Dendritic cell treated with granulocyte-macrophage colony-stimulating factor and Interleukin-4, amounts not matched to agents 40 ng/mL and 50 ng/mL, for 4 days (primary cell): ENCODE measurements around the gene INHBC.
"Not testable (repeated sequence)": the region's sequence is repeated elsewhere in the genome, so short reads cannot be mapped to it uniquely, and the experiment has no call there.

Source experiments
- H3K27ac Mint-ChIP-seq: one replicate; pipeline ENCODE4 v1.8.0; 2022; ENCODE audit warnings: mild to moderate bottlenecking, mixed read lengths
- H3K27me3 Mint-ChIP-seq: one replicate; pipeline ENCODE4 v1.8.0; 2022; ENCODE audit warnings: mild to moderate bottlenecking, mixed read lengths
- H3K36me3 Mint-ChIP-seq: one replicate; pipeline ENCODE4 v1.8.0; 2022; ENCODE audit warnings: low read depth, mixed read lengths
- H3K4me1 Mint-ChIP-seq: one replicate; pipeline ENCODE4 v1.8.0; 2022; ENCODE audit warnings: low read depth, mixed read lengths
- H3K4me3 Mint-ChIP-seq: one replicate; pipeline ENCODE4 v1.8.0; 2022; ENCODE audit warnings: mild to moderate bottlenecking, moderate library complexity, mixed read lengths
- H3K9me3 Mint-ChIP-seq: one replicate; pipeline ENCODE4 v1.8.0; 2022; ENCODE audit warnings: mixed read lengths
- intact Hi-C: fragments of 100-400 bp; cut with micrococcal nuclease; formaldehyde crosslinking; loops from one replicate; pipeline ENCODE4 v1.15.0; 2022

INHBC gene, protein sequence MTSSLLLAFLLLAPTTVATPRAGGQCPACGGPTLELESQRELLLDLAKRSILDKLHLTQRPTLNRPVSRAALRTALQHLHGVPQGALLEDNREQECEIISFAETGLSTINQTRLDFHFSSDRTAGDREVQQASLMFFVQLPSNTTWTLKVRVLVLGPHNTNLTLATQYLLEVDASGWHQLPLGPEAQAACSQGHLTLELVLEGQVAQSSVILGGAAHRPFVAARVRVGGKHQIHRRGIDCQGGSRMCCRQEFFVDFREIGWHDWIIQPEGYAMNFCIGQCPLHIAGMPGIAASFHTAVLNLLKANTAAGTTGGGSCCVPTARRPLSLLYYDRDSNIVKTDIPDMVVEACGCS

DNA sequence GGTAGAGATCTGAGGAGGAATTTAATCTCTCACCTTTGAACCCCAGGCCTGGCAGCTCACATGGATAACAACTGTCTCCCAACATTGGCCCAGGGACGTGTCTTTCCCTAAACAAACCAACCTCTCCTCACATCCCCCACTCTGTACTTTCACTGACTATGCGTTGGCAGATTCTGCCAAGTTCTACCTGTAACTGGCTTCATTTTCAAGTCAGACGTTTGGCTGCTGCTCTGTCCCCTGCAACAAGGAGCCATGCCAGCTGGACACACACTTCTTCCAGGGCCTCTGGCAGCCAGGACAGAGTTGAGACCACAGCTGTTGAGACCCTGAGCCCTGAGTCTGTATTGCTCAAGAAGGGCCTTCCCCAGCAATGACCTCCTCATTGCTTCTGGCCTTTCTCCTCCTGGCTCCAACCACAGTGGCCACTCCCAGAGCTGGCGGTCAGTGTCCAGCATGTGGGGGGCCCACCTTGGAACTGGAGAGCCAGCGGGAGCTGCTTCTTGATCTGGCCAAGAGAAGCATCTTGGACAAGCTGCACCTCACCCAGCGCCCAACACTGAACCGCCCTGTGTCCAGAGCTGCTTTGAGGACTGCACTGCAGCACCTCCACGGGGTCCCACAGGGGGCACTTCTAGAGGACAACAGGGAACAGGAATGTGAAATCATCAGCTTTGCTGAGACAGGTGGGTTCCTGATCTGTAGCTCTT is at the start of gene INHBC:
Gene INHBC (plus strand): TSS at position 268 of the 707 bp plus-strand sequence. CDS start 103 bp downstream, at position 371.
- intact Hi-C loops = no loop called here

DNA sequence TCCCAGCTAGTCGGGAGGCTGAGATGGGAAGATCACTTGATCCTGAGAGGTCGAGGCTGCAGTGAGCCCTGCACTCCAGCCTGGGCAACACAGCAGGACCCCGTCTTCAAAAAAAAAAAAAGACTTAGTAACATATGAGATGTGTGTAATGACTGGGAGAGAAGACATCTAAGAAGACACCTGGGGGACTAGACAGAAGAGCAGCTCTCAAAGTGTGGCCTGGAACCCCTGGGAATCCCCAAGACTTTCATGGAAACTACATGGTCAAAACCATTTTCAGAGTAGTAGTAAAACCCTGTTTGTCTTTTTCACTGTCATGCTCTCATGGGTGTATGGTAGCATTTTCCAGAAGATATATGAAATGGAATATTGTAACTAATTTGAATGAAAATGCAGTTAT is 49.0 kb upstream of the INHBC start:
- Mint-ChIP-seq H3K27ac (no peak overlapping the region), H3K27me3 (no peaks in the 10 kb centered on the region), H3K4me1 (peaks cover 5% of the 10 kb centered on the region), H3K36me3 (peaks cover 75% of the 10 kb centered on the region), H3K9me3 (no peaks in the 10 kb centered on the region), H3K4me3 (no peak overlapping the region)
- intact Hi-C loops = loop anchor here (10.0 kb wide), 1 partner anchor 191 kb away; no protein-coding TSS in a partner anchor

More for the DNA sequence above, at the start of gene INHBC:
- H3K4me1 Mint-ChIP-seq = peaks cover 19% of the 10 kb centered on the region
- H3K27ac Mint-ChIP-seq = peak within 1 kb of the TSS; percentile 60
- H3K9me3 Mint-ChIP-seq = no peaks in the 10 kb centered on the region
- H3K27me3 Mint-ChIP-seq = no peaks in the 10 kb centered on the region
- H3K36me3 Mint-ChIP-seq = peaks cover 7% of the 10 kb centered on the region
- H3K4me3 Mint-ChIP-seq = no peak within 1 kb of the TSS

DNA sequence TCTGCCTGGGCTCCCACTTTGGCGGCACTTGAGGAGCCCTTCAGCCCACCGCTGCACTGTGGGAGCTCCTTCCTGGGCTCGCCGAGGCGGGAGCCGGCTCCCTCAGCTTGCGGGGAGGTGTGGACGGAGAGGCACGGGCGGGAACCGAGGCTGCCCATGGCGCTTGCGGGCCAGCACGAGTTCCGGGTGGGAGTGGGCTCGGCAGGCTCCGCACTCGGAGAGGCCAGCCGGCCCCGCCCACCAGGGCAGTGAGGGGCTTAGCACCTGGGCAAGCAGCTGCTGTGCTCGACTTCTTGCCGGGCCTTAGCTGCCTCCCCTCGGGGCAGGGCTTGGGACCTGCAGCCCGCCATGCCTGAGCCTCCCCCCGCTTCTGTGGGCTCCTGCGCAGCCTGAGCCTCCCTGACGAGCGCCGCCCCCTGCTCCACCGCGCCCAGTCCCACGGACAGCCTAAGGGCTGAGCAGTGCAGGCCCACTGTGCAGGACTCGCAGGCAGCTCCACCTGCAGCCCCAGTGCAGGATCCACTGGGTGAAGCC is 48.3 kb upstream of the INHBC start:
- no peaks in the 10 kb centered on the region for H3K9me3 Mint-ChIP-seq
- no peak overlapping the region for H3K27ac Mint-ChIP-seq
- H3K4me3 Mint-ChIP-seq = no peak overlapping the region
- H3K4me1 Mint-ChIP-seq = peaks cover 5% of the 10 kb centered on the region
- H3K36me3 Mint-ChIP-seq = peaks cover 74% of the 10 kb centered on the region
- intact Hi-C loops = loop anchor here (10.0 kb wide), 1 partner anchor 191 kb away; no protein-coding TSS in a partner anchor
- H3K27me3 Mint-ChIP-seq = no peaks in the 10 kb centered on the region

DNA sequence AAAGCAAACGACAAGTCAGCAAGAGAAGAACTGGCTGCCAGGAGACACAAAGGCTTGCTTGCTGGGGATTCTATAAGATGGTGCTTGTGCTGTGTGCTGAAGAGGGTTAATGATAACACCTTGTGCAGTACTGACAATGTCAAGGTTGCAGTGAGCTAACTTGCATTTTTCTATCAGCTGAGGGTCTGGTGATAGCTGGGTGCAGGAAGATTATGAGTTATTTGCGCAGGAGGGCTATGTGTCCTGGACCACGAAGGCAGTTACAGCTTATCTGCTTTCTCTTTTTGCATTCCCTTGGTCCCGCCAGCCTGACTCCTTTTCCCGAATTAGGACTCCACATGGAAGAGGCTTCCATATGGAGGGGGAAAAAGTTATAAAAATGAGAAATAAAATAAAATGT is 46.2 kb upstream of the INHBC start:
- peaks cover 83% of the 10 kb centered on the region for H3K36me3 Mint-ChIP-seq
- intact Hi-C loops = loop anchor here (10.0 kb wide), 1 partner anchor 194 kb away; no protein-coding TSS in a partner anchor
- no peak overlapping the region for H3K4me3 Mint-ChIP-seq
- H3K4me1 Mint-ChIP-seq = peaks cover 5% of the 10 kb centered on the region
- no peak overlapping the region for H3K27ac Mint-ChIP-seq
- H3K27me3 Mint-ChIP-seq = no peaks in the 10 kb centered on the region
- H3K9me3 Mint-ChIP-seq = no peaks in the 10 kb centered on the region

DNA sequence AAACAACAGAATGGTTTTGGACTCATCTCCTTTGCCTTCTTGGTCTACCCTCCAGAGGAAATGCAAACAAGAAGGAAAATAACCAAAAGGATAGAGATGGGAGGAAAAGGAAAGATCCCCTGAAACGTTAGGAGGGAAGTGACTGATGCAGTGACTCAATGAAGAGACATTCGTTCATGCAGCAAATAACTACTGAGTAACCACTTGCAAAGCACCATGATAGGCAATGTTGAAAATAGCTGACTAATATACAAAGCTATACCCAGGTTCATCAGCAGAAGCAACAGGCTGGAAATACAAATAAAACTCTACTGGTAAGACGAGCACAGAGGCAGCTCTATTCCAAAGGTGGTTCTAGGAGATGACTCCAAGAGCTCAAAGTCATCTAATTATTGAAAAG is 45.6 kb upstream of the INHBC start:
- H3K27ac Mint-ChIP-seq = no peak overlapping the region
- no peaks in the 10 kb centered on the region for H3K27me3 Mint-ChIP-seq
- no peak overlapping the region for H3K4me3 Mint-ChIP-seq
- intact Hi-C loops = loop anchor here (10.0 kb wide), 1 partner anchor 194 kb away; no protein-coding TSS in a partner anchor
- peaks cover 5% of the 10 kb centered on the region for H3K4me1 Mint-ChIP-seq
- no peaks in the 10 kb centered on the region for H3K9me3 Mint-ChIP-seq
- H3K36me3 Mint-ChIP-seq = peaks cover 83% of the 10 kb centered on the region

DNA sequence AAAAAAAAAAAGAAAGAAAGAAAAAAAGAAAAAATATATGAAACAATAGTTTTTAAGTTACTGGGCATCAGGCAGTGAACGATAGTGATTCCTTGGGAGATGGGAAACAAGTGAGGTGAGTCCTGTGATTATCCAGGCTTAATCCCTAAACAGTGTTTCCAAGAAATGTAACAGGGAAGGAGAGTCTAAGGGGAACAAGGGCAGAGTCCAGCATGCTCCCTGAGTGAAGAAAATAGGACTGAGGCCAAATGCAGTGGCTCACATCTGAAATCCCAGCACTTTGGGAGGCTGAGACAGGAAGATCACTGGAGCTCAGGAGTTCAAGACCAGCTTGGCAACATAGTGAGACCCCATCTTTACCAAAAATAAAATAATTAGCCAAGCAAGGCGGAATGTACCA is 44.4 kb upstream of the INHBC start:
- Mint-ChIP-seq H3K27ac (peak overlapping the region; percentile 32), H3K4me3 (no peak overlapping the region), H3K27me3 (no peaks in the 10 kb centered on the region), H3K4me1 (peaks cover 5% of the 10 kb centered on the region), H3K36me3 (peaks cover 88% of the 10 kb centered on the region), H3K9me3 (no peaks in the 10 kb centered on the region)
- intact Hi-C loops = no loop called here

DNA sequence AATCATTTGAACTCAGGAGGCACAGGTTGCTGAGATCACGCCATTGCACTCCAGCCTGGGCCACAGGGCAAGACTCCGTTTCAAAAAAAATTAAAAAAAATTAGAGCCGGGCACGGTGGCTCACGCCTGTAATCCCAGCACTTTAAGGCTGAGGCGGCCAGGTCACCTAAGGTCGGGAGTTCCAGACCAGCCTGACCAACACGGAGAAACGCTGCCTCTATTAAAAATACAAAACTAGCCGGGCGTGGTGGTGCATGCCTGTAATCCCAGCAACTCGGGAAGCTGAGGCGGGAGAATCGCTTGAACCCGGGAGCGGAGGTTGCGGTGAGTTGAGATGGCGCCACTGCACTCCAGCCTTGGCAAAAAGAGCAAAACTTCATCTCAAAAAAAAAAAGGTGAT is 39.5 kb upstream of the INHBC start:
- H3K36me3 Mint-ChIP-seq = peaks cover 71% of the 10 kb centered on the region
- H3K27ac Mint-ChIP-seq = no peak overlapping the region
- H3K9me3 Mint-ChIP-seq = no peaks in the 10 kb centered on the region
- H3K27me3 Mint-ChIP-seq = no peaks in the 10 kb centered on the region
- H3K4me1 Mint-ChIP-seq = peaks cover 5% of the 10 kb centered on the region
- H3K4me3 Mint-ChIP-seq = no peak overlapping the region
- intact Hi-C loops = no loop called here

DNA sequence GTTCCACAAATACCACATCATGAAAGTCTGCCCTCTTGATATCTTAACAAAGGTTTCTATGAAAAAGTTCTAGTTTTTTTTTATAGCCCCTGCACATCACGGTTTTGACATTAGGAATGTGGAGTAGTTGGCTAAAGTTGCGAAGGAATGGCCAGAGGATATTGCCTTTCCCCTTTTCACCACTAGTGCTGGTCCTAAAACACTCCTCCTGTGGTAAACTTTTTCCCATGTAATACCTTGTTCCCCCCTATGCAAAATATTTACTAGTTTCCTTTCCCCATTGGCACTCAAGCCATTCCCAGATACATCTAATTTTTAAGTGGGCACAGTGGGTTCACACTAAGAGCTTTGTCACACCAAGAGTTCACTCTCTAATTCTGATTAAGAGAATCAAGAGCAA is 37.1 kb upstream of the INHBC start:
- H3K4me1 Mint-ChIP-seq = peaks cover 4% of the 10 kb centered on the region
- intact Hi-C loops = no loop called here
- no peak overlapping the region for H3K27ac Mint-ChIP-seq
- no peaks in the 10 kb centered on the region for H3K27me3 Mint-ChIP-seq
- H3K9me3 Mint-ChIP-seq = no peaks in the 10 kb centered on the region
- H3K36me3 Mint-ChIP-seq = peaks cover 54% of the 10 kb centered on the region
- no peak overlapping the region for H3K4me3 Mint-ChIP-seq

DNA sequence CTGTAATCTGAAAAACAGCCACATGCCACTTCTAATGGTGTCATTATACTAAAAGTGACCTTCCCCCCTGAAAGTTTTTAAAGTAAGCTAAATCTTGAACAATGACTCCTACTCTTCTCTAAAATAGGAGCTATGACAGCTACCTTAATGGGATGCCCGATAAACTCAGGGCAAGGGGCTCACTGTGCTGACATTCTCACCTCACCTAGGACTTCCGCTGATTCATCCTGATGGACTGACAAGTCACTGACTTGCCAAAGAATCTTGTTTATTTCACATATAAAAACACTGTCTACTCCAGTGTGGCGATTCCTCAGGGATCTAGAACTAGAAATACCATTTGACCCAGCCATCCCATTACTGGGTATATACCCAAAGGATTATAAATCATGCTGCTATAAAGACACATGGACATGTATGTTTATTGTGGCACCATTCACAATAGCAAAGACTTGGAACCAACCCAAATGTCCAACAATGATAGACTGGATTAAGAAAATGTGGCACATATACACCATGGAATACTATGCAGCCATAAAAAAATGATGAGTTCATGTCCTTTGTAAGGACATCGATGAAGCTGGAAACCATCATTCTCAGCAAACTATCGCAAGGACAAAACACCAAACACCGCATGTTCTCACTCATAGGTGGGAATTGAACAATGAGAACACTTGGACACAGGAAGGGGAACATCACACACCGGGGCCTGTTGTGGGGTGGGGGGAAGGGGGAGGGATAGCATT is 34.7 kb upstream of the INHBC start:
- H3K4me3 Mint-ChIP-seq, intact Hi-C loops, H3K9me3 Mint-ChIP-seq, H3K4me1 Mint-ChIP-seq, H3K27me3 Mint-ChIP-seq, H3K27ac Mint-ChIP-seq: not testable (repeated sequence)
- peaks cover 29% of the 10 kb centered on the region for H3K36me3 Mint-ChIP-seq

DNA sequence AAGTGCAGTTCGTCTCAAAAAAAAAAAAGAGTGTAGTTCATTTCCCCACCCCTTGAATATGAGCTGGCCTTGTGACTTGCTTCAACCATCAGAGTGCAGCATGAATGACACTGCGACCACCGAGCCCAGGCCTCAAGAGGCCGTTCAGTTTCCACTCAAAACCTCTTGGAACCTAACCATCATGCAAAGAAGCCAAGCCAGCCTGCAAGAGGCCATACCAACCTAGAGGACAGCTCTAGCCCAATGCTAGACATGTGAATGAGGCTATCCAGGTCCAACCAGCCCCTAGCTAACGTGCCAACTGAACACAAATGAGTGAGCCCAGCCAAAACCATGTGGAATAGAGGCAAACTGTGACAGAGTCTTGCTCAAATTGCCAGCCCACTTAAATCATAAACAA is 33.4 kb upstream of the INHBC start:
- H3K4me3 Mint-ChIP-seq = no peak overlapping the region
- no peak overlapping the region for H3K27ac Mint-ChIP-seq
- peaks cover 4% of the 10 kb centered on the region for H3K4me1 Mint-ChIP-seq
- peaks cover 17% of the 10 kb centered on the region for H3K36me3 Mint-ChIP-seq
- no peaks in the 10 kb centered on the region for H3K9me3 Mint-ChIP-seq
- intact Hi-C loops = no loop called here
- H3K27me3 Mint-ChIP-seq = no peaks in the 10 kb centered on the region

DNA sequence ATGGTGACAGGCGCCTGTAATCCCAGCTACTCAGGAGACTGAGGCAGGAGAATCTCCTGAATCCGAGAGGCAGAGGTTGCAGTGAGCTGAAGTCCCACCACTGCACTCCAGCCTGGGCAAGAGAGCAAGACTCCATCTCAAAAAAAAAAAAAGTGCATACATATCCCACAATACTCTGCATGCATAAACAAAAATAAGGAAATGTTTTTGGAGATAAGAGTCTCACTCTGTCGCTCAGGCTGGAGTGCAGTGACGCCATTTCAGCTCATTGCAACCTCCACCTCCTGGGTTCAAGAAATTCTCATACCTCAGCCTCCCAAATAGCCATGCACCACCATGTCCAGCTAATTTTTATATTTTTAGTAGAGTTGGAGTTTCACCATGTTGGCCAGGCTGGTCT is 32.4 kb upstream of the INHBC start:
- intact Hi-C loops, H3K36me3 Mint-ChIP-seq, H3K9me3 Mint-ChIP-seq: not testable (repeated sequence)

DNA sequence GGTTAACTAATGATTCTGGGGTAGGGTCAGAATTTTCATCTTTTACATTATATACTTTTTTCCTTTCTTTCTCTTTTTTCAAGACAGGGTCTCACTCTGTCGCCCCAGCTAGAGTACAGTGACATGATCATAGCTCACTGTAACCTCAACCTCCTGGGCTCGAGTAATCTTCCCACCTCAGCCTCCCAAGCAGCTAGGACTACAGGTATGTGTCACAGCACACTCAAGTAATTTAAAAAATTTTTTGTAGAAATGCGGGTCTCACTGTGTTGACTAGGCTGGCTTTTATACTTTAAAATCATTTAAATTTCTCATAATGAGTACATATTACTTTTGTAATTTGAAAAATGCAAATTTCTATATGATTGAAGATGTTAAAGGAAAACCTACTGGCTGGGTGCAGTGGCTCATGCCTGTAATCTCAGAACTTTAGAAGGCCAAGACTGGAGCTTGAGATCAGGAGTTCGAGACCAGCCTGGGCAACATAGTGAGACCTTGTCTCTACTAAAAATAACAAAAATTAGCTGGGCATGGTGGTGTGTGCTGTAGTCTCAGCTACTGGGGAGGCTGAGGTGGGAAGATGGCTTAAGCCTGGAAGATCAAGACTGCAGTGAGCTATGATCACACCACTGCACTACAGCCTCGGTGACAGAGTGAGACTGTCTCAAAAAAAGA is 29.5 kb upstream of the INHBC start:
- H3K27me3 Mint-ChIP-seq = no peaks in the 10 kb centered on the region
- H3K27ac Mint-ChIP-seq = no peak overlapping the region
- intact Hi-C loops = no loop called here

More for the DNA sequence above, 32.4 kb upstream of the INHBC start:
- not testable (repeated sequence) for H3K27ac Mint-ChIP-seq, H3K27me3 Mint-ChIP-seq, H3K4me3 Mint-ChIP-seq, H3K4me1 Mint-ChIP-seq

DNA sequence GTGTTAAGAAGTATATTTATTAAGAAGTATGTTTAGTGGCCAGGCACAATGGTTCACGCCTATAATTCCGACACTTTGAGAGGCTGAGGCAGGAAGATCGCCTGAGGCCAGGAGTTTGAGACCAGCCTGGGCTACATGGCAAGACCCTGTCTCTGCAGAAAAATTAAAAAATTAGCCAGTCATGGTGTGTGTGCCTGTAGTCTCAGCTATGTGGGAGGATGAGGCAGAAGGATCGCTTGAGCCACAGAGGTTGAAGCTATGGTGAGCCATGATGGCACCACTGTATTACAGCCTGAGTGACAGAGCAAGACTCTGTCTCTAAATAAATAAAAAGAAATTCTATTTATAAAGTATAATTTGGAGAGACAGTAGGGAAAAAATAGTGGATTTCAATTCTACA is 24.1 kb upstream of the INHBC start:
- no peak overlapping the region for H3K27ac Mint-ChIP-seq
- H3K9me3 Mint-ChIP-seq = no peaks in the 10 kb centered on the region
- intact Hi-C loops = no loop called here
- H3K36me3 Mint-ChIP-seq = peaks cover 33% of the 10 kb centered on the region
- no peak overlapping the region for H3K4me3 Mint-ChIP-seq
- peaks cover 10% of the 10 kb centered on the region for H3K4me1 Mint-ChIP-seq
- no peaks in the 10 kb centered on the region for H3K27me3 Mint-ChIP-seq

More for the DNA sequence above, 29.5 kb upstream of the INHBC start:
- no peak overlapping the region for H3K4me3 Mint-ChIP-seq
- no peaks in the 10 kb centered on the region for H3K9me3 Mint-ChIP-seq
- peaks cover 4% of the 10 kb centered on the region for H3K4me1 Mint-ChIP-seq
- no peaks in the 10 kb centered on the region for H3K36me3 Mint-ChIP-seq
